ENCODE results near the gene VSTM4.

DNA sequence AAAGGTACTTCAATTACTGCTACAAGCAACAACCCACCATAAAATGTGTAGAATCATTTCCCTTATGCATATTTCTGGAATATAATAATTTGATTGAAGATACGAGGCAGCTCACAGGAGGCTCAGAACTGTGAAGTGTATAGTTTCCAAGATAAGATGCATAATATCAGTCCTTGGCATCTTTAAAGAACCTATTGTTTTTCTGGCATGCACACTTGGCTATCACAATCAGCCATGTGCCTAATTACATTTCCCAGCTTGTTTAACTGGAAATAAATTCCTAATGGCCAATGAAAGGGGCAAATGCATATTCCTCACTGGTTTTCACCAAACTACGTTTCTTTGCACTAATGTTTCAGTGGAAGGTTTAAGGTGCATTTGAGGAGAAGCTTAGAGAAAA, 92.3 kb downstream of the VSTM4 start:
- TF ChIP-seq, protein P1, sequence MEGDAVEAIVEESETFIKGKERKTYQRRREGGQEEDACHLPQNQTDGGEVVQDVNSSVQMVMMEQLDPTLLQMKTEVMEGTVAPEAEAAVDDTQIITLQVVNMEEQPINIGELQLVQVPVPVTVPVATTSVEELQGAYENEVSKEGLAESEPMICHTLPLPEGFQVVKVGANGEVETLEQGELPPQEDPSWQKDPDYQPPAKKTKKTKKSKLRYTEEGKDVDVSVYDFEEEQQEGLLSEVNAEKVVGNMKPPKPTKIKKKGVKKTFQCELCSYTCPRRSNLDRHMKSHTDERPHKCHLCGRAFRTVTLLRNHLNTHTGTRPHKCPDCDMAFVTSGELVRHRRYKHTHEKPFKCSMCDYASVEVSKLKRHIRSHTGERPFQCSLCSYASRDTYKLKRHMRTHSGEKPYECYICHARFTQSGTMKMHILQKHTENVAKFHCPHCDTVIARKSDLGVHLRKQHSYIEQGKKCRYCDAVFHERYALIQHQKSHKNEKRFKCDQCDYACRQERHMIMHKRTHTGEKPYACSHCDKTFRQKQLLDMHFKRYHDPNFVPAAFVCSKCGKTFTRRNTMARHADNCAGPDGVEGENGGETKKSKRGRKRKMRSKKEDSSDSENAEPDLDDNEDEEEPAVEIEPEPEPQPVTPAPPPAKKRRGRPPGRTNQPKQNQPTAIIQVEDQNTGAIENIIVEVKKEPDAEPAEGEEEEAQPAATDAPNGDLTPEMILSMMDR (IDR thresholded peaks at IDR 0.05; ENCODE audit: low read depth, low read length) = no peak
- no peak for TF ChIP-seq EZH2phosphoT487 (IDR thresholded peaks at IDR 0.05; ENCODE audit: low read depth)

Measured in OCI-LY3 (cell line).